GM18868 (cell line): Measurements from ENCODE around the gene ZSCAN12.
"Not testable (repeated sequence)": the region's sequence is repeated elsewhere in the genome, so short reads cannot be mapped to it uniquely, and the experiment has no call there.

Experiments used
- ATAC-seq: cut with Tn5 transposase; IDR thresholded peaks from one replicate; pipeline ENCODE4 v1.9.1; 2021; ENCODE audit warnings: mild to moderate bottlenecking, moderate library complexity; ENCODE audit not compliant: unreplicated experiment

Gene ZSCAN12

GRCh38 chr6:28395918-28396317, 3.6 kb downstream of the ZSCAN12 start:
- ATAC-seq: no peak

- ATAC-seq: no peak
Observed at GRCh38 chr6:28393912-28394662, 5.5 kb downstream of the ZSCAN12 start.

DNA sequence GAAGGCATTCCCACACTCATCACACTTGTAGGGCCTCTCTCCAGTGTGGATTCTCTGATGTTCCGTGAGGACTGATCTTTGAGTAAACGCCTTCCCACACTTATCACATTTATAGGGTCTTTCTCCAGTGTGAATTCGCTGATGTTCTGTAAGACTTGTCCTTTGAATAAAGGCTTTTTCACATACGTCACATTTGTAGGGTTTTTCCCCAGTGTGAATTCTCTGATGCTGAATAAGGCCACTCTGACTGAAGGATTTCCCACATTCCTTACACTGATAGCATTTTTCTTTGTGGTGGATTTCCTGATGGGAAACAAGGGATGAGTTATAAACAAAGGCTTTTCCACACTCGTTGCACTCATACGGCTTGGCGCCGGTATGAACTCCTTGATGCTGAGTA, 8.9 kb downstream of the ZSCAN12 start:
- no peak for ATAC-seq

GRCh38 chr6:28384143-28384533, 15.4 kb downstream of the ZSCAN12 start:
- ATAC-seq: no peak

- ATAC-seq: peak; percentile 74
Observed at GRCh38 chr6:28383235-28384142, 16.1 kb downstream of the ZSCAN12 start.

DNA sequence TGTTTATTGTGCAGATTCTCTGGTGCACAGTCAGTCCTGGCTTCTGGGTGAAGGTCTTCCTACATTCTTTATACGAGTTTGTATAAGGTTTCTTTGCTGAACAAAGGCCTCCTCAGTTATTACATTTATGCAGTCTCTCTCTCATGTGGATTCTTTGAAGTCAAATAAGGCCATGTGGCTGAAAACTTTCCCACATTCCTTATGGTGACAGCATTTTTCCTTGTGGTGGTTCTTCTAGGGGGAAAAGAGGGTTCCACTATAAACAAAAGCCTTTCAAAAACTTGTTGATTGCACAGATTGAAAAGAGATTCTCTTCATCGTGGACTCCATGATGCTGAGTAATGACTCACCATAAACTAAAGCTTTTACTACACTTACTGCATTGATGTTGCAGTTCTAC, 19.2 kb downstream of the ZSCAN12 start:
- ATAC-seq: no peak

- no peak for ATAC-seq
Observed at GRCh38 chr6:28378644-28379043, 20.9 kb downstream of the ZSCAN12 start.

GRCh38 chr6:28377879-28378278, 21.7 kb downstream of the ZSCAN12 start:
- no peak for ATAC-seq

GRCh38 chr6:28373925-28374324, 25.6 kb downstream of the ZSCAN12 start:
- ATAC-seq: no peak

- peak; percentile 72 for ATAC-seq
Observed at GRCh38 chr6:28371706-28372451, 27.7 kb downstream of the ZSCAN12 start.

GRCh38 chr6:28371280-28371679, 28.3 kb downstream of the ZSCAN12 start:
- no peak for ATAC-seq

- no peak for ATAC-seq
Observed at GRCh38 chr6:28370440-28370839, 29.1 kb downstream of the ZSCAN12 start.

- no peak for ATAC-seq
Observed at GRCh38 chr6:28369463-28369862, 30.1 kb downstream of the ZSCAN12 start.

GRCh38 chr6:28368522-28368921, 31.0 kb downstream of the ZSCAN12 start:
- ATAC-seq: peak; percentile 87

GRCh38 chr6:28365590-28365989, 34.0 kb downstream of the ZSCAN12 start:
- ATAC-seq: not testable (repeated sequence)

DNA sequence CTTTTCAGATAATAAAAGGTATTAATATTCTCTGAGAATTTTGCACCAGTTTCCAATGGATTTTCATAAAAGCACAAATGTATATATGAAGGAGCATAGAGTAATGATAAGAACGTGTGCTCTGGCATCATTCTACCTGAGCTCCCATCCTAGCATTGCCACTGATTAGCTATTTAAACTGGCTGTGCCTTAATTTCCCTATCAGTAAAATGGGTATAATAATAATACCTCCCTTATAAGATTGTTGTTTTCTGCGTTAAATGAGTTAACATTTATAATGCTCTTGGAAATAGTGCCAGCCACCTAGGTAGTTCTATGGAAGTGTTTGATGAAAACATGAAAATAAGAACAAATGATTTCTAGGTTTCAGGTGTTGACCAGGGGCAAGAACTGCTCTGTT, 38.6 kb downstream of the ZSCAN12 start:
- ATAC-seq: no peak

- ATAC-seq: not testable (repeated sequence)
Observed at GRCh38 chr6:28359562-28359961, 40.0 kb downstream of the ZSCAN12 start.

DNA sequence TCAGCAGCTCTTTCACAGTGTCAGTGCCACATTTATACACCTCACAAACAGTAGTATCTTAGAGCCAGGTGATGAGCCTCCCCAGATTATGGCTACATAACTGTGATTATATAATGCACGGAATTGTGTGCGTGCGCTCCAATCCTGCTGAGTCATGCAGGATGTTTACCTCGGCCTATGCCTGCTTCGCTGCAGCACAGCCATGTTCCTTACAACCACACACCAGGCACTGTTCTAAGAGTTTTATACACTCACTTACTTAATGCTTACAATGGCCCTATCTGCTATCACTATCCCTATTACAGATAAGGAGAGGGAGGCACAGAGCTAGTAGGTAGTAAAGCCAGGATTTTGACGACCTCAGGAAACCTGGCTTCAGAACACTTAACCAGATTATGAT, 42.5 kb downstream of the ZSCAN12 start:
- ATAC-seq: no peak

- ATAC-seq: no peak
Observed at GRCh38 chr6:28356666-28357020, 42.9 kb downstream of the ZSCAN12 start.

GRCh38 chr6:28355743-28356665, 43.5 kb downstream of the ZSCAN12 start:
- ATAC-seq: peak; percentile 52
